Measurements from ENCODE around the gene ADAMTSL1.

The ADAMTSL1 gene

GRCh38 chr9:18739641-18740318, 265.8 kb downstream of the ADAMTSL1 start:
- DNase-seq (ENCODE audit: low read depth in 2 of 2): no peak

- DNase-seq (ENCODE audit: low read depth in 2 of 2): no peak
Measured at GRCh38 chr9:18741359-18741758, 267.4 kb downstream of the ADAMTSL1 start.

- DNase-seq (ENCODE audit: low read depth in 2 of 2): no peak
Measured at GRCh38 chr9:18741945-18742344, 268.0 kb downstream of the ADAMTSL1 start.

- DNase-seq (ENCODE audit: low read depth in 2 of 2): no peak
Measured at GRCh38 chr9:18743421-18743820, 269.5 kb downstream of the ADAMTSL1 start.

- no peak for DNase-seq (ENCODE audit: low read depth in 2 of 2)
Measured at GRCh38 chr9:18743971-18744370, 270.0 kb downstream of the ADAMTSL1 start.

GRCh38 chr9:18745710-18746109, 271.8 kb downstream of the ADAMTSL1 start:
- DNase-seq (ENCODE audit: low read depth in 2 of 2): no peak

- no peak for DNase-seq (ENCODE audit: low read depth in 2 of 2)
Measured at GRCh38 chr9:18746631-18747030, 272.7 kb downstream of the ADAMTSL1 start.

- DNase-seq (ENCODE audit: low read depth in 2 of 2): no peak
Measured at GRCh38 chr9:18747595-18747994, 273.6 kb downstream of the ADAMTSL1 start.

- DNase-seq (ENCODE audit: low read depth in 2 of 2): no peak
Measured at GRCh38 chr9:18748251-18748701, 274.3 kb downstream of the ADAMTSL1 start.

- no peak for DNase-seq (ENCODE audit: low read depth in 2 of 2)
Measured at GRCh38 chr9:18749711-18750110, 275.8 kb downstream of the ADAMTSL1 start.

GRCh38 chr9:18753904-18754303, 280.0 kb downstream of the ADAMTSL1 start:
- no peak for DNase-seq (ENCODE audit: low read depth in 2 of 2)

- DNase-seq (ENCODE audit: low read depth in 2 of 2): no peak
Measured at GRCh38 chr9:18754537-18754936, 280.6 kb downstream of the ADAMTSL1 start.

GRCh38 chr9:18755263-18755662, 281.3 kb downstream of the ADAMTSL1 start:
- DNase-seq (ENCODE audit: low read depth in 2 of 2): no peak

- no peak for DNase-seq (ENCODE audit: low read depth in 2 of 2)
Measured at GRCh38 chr9:18756712-18757125, 282.8 kb downstream of the ADAMTSL1 start.

GRCh38 chr9:18759827-18760226, 285.9 kb downstream of the ADAMTSL1 start:
- DNase-seq (ENCODE audit: low read depth in 2 of 2): no peak

GRCh38 chr9:18761742-18762300, 287.9 kb downstream of the ADAMTSL1 start:
- DNase-seq (ENCODE audit: low read depth in 2 of 2): no peak

- no peak for DNase-seq (ENCODE audit: low read depth in 2 of 2)
Measured at GRCh38 chr9:18766989-18767550, 293.1 kb downstream of the ADAMTSL1 start.

GRCh38 chr9:18768951-18769622, 295.1 kb downstream of the ADAMTSL1 start:
- DNase-seq (ENCODE audit: low read depth in 2 of 2): no peak

GRCh38 chr9:18770131-18770908, 296.4 kb downstream of the ADAMTSL1 start:
- no peak for DNase-seq (ENCODE audit: low read depth in 2 of 2)

GRCh38 chr9:18771011-18771410, 297.1 kb downstream of the ADAMTSL1 start:
- no peak for DNase-seq (ENCODE audit: low read depth in 2 of 2)

GRCh38 chr9:18771763-18772162, 297.8 kb downstream of the ADAMTSL1 start:
- no peak for DNase-seq (ENCODE audit: low read depth in 2 of 2)

- no peak for DNase-seq (ENCODE audit: low read depth in 2 of 2)
Measured at GRCh38 chr9:18775241-18775640, 301.3 kb downstream of the ADAMTSL1 start.
